OCI-LY1 (cell line): ENCODE measurements around the gene FRMD4A.

Experiments
- CTCF ChIP-seq: fragments of 200-600 bp; sonication (generic), shearing (Covaris generic); IDR thresholded peaks from 2 replicates; pipeline ENCODE4 v1.5.1; 2017; ENCODE audit warnings: mild to moderate bottlenecking, antibody characterized with exemption, low read length, moderate library complexity, mixed read lengths
- EZH2 ChIP-seq: fragments of 200-600 bp; sonication (generic), shearing (Covaris generic); IDR thresholded peaks from 2 replicates; pipeline ENCODE4 v1.8.0; 2017; ENCODE audit warnings: borderline replicate concordance, mixed run types, mild to moderate bottlenecking, antibody characterized with exemption, low read length, moderate library complexity, mixed read lengths

DNA sequence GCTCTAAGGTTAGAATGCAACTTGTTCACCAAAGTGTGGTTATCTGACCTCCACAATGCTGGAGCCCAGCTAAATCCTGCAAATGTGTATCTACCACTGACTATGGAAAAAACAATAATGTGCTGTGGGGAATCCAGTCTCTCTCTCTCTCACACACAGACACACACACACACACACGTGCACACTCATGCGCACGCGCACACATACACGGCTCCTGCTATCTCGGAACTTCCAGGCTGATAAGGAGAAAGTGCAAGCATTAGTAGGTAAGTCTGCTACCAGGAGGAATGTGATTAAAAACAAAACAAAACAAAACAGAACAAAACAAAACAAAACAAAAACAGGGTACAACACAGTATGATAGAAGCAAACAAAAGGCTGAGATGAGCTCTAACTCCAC, 205.2 kb downstream of the FRMD4A start:
- TF ChIP-seq CTCF = no peak
- no peak for TF ChIP-seq EZH2
